Endothelial cell of umbilical vein (primary cell): ENCODE measurements around the gene SGK1. TPM values are rescaled to one million over a fixed set of nuclear protein-coding genes. Genes with fewer than 3 reads are reported as not detected.

Source experiments
- BruUV-seq: library from RNA; stranded (reverse); fragments of 400-500 nt; replicated peaks from 2 replicates; lab custom pipeline; 2021; lab: Mats Ljungman, UMichigan
- CTCF ChIA-PET: fragments of 300-600, 350-600 bp; sonication (Branson Sonifier 250); formaldehyde crosslinking; loops from one replicate; lab custom pipeline; 2021; ENCODE audit warnings: antibody characterized with exemption, inconsistent platforms; lab: Charles Lee
- POLR2A ChIA-PET: fragments of 300-600, 350-600 bp; sonication (Branson Sonifier 250); formaldehyde crosslinking; loops from one replicate; lab custom pipeline; 2021; ENCODE audit warnings: antibody characterized with exemption, inconsistent platforms; lab: Charles Lee
- DNase-seq: peaks from one replicate; pipeline ENCODE4 v3.0.0-alpha.2; 2011; ENCODE audit warnings: low read depth, low spot score
- FAIRE-seq: peaks from 2 replicates; lab custom pipeline; 2011; peaks lifted over from hg19 to GRCh38; lab: Jason Lieb, UNC
- H2AFZ ChIP-seq: 2 replicates; pipeline ENCODE4 v1.6.0; 2012; ENCODE audit warnings: low read depth, low read length, control low read depth, inconsistent platforms
- H3K27ac ChIP-seq: 2 replicates; pipeline ENCODE4 v1.5.1; 2011; ENCODE audit warnings: low read depth, mild to moderate bottlenecking, control low read depth, low read length, moderate library complexity; ENCODE audit not compliant: insufficient read depth
- H3K27me3 ChIP-seq, 2 experiments: 2 replicates each; pipeline versions ENCODE4 v1.6.0 to v1.6.1; 2011; ENCODE audit warnings: low read length in 2 of 2, mixed read lengths in 1 of 2; ENCODE audit not compliant: control insufficient read depth in 2 of 2, insufficient read depth in 2 of 2
- H3K36me3 ChIP-seq, 2 experiments: 2 replicates in 1 of 2; 3 replicates in 1 of 2; pipeline ENCODE4 v1.5.1; 2011; ENCODE audit warnings: low read length in 2 of 2, mild to moderate bottlenecking in 1 of 2, moderate library complexity in 1 of 2; ENCODE audit not compliant: control insufficient read depth in 2 of 2, insufficient read depth in 2 of 2; ENCODE audit errors: extremely low read depth in 1 of 2
- H3K4me1 ChIP-seq: 3 replicates; pipeline ENCODE4 v1.5.1; 2011; ENCODE audit warnings: mild to moderate bottlenecking, low read length; ENCODE audit not compliant: control insufficient read depth, insufficient read depth; ENCODE audit errors: extremely low read depth
- H3K4me2 ChIP-seq: 2 replicates; pipeline ENCODE4 v1.6.1; 2011; ENCODE audit warnings: low read length, control low read depth, mixed read lengths; ENCODE audit not compliant: insufficient read depth
- H3K4me3 ChIP-seq, 3 experiments: fragments of 200-600 bp in 1 of 3; sonication (generic), shearing (Covaris generic) in 1 of 3; replicated peaks in 1 of 3; 2 replicates each; pipeline ENCODE4 v1.5.1; 2011 to 2016; ENCODE audit warnings: control low read depth in 3 of 3, low read length in 3 of 3, mild to moderate bottlenecking in 2 of 3, inconsistent platforms in 1 of 3, low read depth in 1 of 3, moderate library complexity in 1 of 3; ENCODE audit not compliant: insufficient read depth in 1 of 3
- H3K79me2 ChIP-seq: 2 replicates; pipeline ENCODE4 v1.6.0; 2012; ENCODE audit warnings: low read length, inconsistent platforms; ENCODE audit not compliant: control insufficient read depth, insufficient read depth
- H3K9ac ChIP-seq: replicated peaks from 2 replicates; pipeline ENCODE3; 2011; ENCODE audit warnings: low read length, control low read depth; ENCODE audit not compliant: insufficient read depth; ENCODE audit errors: extremely low read depth
- H3K9me1 ChIP-seq: replicated peaks from 3 replicates; pipeline ENCODE4 v1.6.0; 2011; ENCODE audit warnings: mild to moderate bottlenecking, low read length; ENCODE audit not compliant: control insufficient read depth, insufficient read depth; ENCODE audit errors: extremely low read depth
- H3K9me3 ChIP-seq: replicated peaks from 2 replicates; pipeline ENCODE4 v1.5.1; 2012; ENCODE audit warnings: low read length, inconsistent platforms; ENCODE audit not compliant: control insufficient read depth, insufficient read depth
- H4K20me1 ChIP-seq: replicated peaks from 2 replicates; pipeline ENCODE3; 2011; ENCODE audit warnings: mild to moderate bottlenecking, low read length; ENCODE audit not compliant: control insufficient read depth, insufficient read depth; ENCODE audit errors: extremely low read depth
- EZH2 ChIP-seq: IDR thresholded peaks from 2 replicates; pipeline ENCODE4 v1.6.1; 2012; ENCODE audit warnings: borderline replicate concordance, low read depth, mild to moderate bottlenecking, moderate library complexity, low read length, inconsistent platforms; ENCODE audit not compliant: severe bottlenecking
- FOS ChIP-seq: IDR thresholded peaks from 2 replicates; pipeline ENCODE4 v1.6.1; 2011; ENCODE audit warnings: mild to moderate bottlenecking, low read length, moderate library complexity, borderline replicate concordance; ENCODE audit not compliant: insufficient read depth
- GATA2 ChIP-seq: IDR thresholded peaks from 2 replicates; pipeline ENCODE4 v1.7.0; 2011; ENCODE audit warnings: low read depth, mild to moderate bottlenecking, moderate library complexity, mixed read lengths, low read length; ENCODE audit not compliant: insufficient read length, insufficient read depth
- JUN ChIP-seq: IDR thresholded peaks from 2 replicates; pipeline ENCODE4 v1.6.1; 2011; ENCODE audit warnings: borderline replicate concordance, low read depth; ENCODE audit not compliant: insufficient read length, insufficient read depth
- MAX ChIP-seq: IDR thresholded peaks from 2 replicates; pipeline ENCODE4 v1.6.1; 2011; ENCODE audit not compliant: insufficient read depth, insufficient read length
- MYC ChIP-seq: IDR thresholded peaks from one replicate; pipeline ENCODE4 v1.6.1; 2011; ENCODE audit warnings: mild to moderate bottlenecking, low read depth, low read length
- POLR2A ChIP-seq: IDR thresholded peaks from 2 replicates; pipeline ENCODE4 v1.6.1; 2012; ENCODE audit warnings: low read depth, mild to moderate bottlenecking, control low read depth, low read length
- POLR2AphosphoS5 ChIP-seq: IDR thresholded peaks from 2 replicates; pipeline ENCODE4 v1.6.1; 2012; ENCODE audit warnings: low read depth, mild to moderate bottlenecking, control low read depth, low read length, moderate library complexity; ENCODE audit not compliant: insufficient read depth
- dilution Hi-C: fragments of 300-500 bp; cut with MboI; formaldehyde crosslinking; loops from one replicate; pipeline ENCODE4 v1.15.0; 2019; ENCODE audit warnings: low sequenced_read_pairs; ENCODE audit not compliant: extremely low pct_ligation_motif_present
- intact Hi-C: fragments of 100-400 bp; cut with micrococcal nuclease; formaldehyde crosslinking; loops from one replicate; pipeline ENCODE4 v1.10.0; 2022
- polyA plus RNA-seq, 4 experiments: library from polyadenylated mRNA; depleted of rRNA in 3 of 4; stranded (reverse) in 3 of 4; unstranded in 1 of 4; fragments of >200 nt; gene quantifications; 2 replicates each; pipeline versions ENCODE4 v1.2.1 to v1.2.3, GENCODE V29; 2011 to 2012; ENCODE audit warnings: missing spikeins in 1 of 4
- total RNA-seq: library from RNA; stranded (reverse); gene quantifications from 2 replicates; pipeline ENCODE4 v1.2.3, GENCODE V29; 2021
- TF ChIP-seq, protein P1 (sequence below), 2 donors: IDR thresholded peaks; 1 replicate in 1 of 2; 2 replicates in 1 of 2; pipeline ENCODE4 v1.5.1; 2011; ENCODE audit warnings: low read length in 2 of 2, mild to moderate bottlenecking in 2 of 2, moderate library complexity in 2 of 2, control low read depth in 1 of 2, inconsistent platforms in 1 of 2, low read depth in 1 of 2; ENCODE audit not compliant: insufficient read depth in 1 of 2; ENCODE audit errors: extremely low read depth in 1 of 2

The SGK1 gene
- total and polyA plus RNA-seq, 2 donors (not counting 3 experiments of a cell fraction or from before 2014, with no cell fraction given): 121 to 128 TPM

- ChIA-PET CTCF (interaction anchor here (1.5 kb wide), 1 partner anchor 18 kb away, joined by 4 read pairs; no protein-coding TSS in a partner anchor), POLR2A (no interaction called here)
- intact Hi-C loops: no loop called here
- no peak for TF ChIP-seq EZH2
- Histone ChIP-seq H2AFZ (no peak overlapping the region), H3K27ac (no peak overlapping the region), H3K9me1 (no peaks in the 10 kb centered on the region), H3K4me2 (no peak overlapping the region), H3K4me3 (no peak overlapping the region), H3K9me3 (no peaks in the 10 kb centered on the region), H4K20me1 (no peaks in the 10 kb centered on the region), H3K27me3 (no peaks in the 10 kb centered on the region), H3K36me3 (no peaks in the 10 kb centered on the region), H3K79me2 (no peaks in the 10 kb centered on the region), H3K4me1 (no peaks in the 10 kb centered on the region), H3K9ac (no peak overlapping the region)
- DNase-seq (no peak), FAIRE-seq (no peak)
- no TSS peak for BruUV-seq
- dilution Hi-C loops: no loop called here
Observed at GRCh38 chr6:134343066-134343465, 25.2 kb upstream of the SGK1 start.

DNA sequence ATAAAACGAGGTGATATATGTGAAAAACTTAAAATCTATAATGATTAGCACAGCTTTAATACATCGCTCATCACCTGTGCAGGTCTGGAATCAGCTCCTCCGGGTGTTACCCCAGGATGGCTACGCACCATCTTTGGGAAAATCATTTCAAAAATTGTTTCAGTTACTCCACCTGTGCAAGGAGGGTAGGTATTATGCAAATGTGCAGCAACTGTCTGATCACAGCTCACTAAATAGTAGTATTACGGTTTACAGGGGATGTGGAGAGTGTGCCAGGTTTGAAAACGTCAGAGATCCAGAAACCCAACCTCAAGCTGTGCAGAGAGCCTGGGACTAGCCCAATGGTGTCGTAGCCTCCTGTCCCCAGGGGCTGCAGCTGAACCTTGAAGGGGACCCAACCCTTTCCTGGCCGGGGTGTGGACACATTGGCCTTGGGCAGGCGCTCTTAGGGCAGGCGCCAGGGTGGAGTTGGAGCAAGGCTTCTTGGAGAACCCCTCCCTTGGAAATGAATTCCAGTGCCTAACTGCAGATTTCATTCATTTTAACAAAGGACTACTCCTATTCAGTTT lies 24.2 kb upstream of the SGK1 start:
- FAIRE-seq (no peak), DNase-seq (no peak)
- no peaks in the 10 kb centered on the region for H3K36me3 ChIP-seq
- no peaks in the 10 kb centered on the region for H3K27me3 ChIP-seq
- no peaks in the 10 kb centered on the region for H4K20me1 ChIP-seq
- intact Hi-C loops (no loop called here), dilution Hi-C loops (no loop called here)
- H3K9ac ChIP-seq: no peak overlapping the region
- no TSS peak for BruUV-seq
- no peak overlapping the region for H2AFZ ChIP-seq
- no peak overlapping the region for H3K4me3 ChIP-seq
- H3K79me2 ChIP-seq: no peaks in the 10 kb centered on the region
- POLR2A ChIA-PET: no interaction called here
- H3K4me2 ChIP-seq: no peak overlapping the region
- TF ChIP-seq POLR2A: no peak
- TF ChIP-seq GATA2: no peak
- no peak for TF ChIP-seq FOS
- no peak for TF ChIP-seq JUN
- TF ChIP-seq, protein P1, sequence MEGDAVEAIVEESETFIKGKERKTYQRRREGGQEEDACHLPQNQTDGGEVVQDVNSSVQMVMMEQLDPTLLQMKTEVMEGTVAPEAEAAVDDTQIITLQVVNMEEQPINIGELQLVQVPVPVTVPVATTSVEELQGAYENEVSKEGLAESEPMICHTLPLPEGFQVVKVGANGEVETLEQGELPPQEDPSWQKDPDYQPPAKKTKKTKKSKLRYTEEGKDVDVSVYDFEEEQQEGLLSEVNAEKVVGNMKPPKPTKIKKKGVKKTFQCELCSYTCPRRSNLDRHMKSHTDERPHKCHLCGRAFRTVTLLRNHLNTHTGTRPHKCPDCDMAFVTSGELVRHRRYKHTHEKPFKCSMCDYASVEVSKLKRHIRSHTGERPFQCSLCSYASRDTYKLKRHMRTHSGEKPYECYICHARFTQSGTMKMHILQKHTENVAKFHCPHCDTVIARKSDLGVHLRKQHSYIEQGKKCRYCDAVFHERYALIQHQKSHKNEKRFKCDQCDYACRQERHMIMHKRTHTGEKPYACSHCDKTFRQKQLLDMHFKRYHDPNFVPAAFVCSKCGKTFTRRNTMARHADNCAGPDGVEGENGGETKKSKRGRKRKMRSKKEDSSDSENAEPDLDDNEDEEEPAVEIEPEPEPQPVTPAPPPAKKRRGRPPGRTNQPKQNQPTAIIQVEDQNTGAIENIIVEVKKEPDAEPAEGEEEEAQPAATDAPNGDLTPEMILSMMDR (IDR thresholded peaks at IDR 0.05; ENCODE audit: extremely low read depth in 1 of 2, insufficient read depth in 1 of 2, low read depth in 1 of 2, low read length in 2 of 2): no peak
- TF ChIP-seq MYC: no peak
- no peak for TF ChIP-seq POLR2AphosphoS5
- no peak for TF ChIP-seq MAX
- no peak for TF ChIP-seq EZH2
- H3K27ac ChIP-seq: no peak overlapping the region
- no peaks in the 10 kb centered on the region for H3K4me1 ChIP-seq
- H3K9me3 ChIP-seq: no peaks in the 10 kb centered on the region
- CTCF ChIA-PET: interaction anchor here (1.5 kb wide), 1 partner anchor 17 kb away, joined by 4 read pairs; no protein-coding TSS in a partner anchor
- no peaks in the 10 kb centered on the region for H3K9me1 ChIP-seq
